Measurements from ENCODE around the gene ECT2.
"Not testable (repeated sequence)": the region's sequence is repeated elsewhere in the genome, so short reads cannot be mapped to it uniquely, and the experiment has no call there.

ECT2 gene

DNA sequence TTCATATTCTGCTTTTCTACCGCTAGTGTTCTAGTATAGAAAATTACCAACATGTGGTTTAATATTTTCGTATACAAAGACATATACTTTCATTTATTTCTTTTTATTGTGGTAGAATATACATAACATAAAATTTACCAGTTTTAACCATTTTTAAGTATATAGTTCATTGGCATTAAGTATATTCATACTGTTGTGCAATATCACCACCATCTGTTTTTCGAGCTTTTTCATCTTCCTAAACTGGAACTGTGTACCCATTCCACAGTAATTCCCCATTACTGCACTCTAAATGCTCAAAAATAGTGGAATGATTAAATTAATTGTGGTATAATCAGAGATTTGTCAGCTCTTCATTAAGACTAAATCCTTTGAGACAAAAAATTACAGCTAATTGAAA, 62.9 kb downstream of the ECT2 start:
- no peak for DNase-seq

DNA sequence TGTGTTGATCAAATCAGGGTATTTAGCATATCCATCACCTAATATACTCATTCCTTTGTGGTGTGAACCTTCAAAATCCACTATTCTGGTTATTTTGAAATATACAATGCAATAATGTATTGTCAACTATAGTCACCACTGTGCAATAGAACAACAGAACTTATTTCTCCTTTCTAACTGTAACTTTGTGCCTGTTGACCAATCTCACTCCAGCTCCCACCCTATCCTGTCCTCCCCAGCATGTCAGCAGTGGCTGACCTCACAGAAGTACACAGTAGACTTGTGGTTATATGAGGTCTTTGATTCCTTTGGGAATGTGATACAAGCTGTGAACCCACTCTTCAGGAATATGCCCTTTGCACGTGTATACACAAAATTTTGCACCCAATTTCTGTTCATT, 64.2 kb downstream of the ECT2 start:
- DNase-seq: no peak

DNA sequence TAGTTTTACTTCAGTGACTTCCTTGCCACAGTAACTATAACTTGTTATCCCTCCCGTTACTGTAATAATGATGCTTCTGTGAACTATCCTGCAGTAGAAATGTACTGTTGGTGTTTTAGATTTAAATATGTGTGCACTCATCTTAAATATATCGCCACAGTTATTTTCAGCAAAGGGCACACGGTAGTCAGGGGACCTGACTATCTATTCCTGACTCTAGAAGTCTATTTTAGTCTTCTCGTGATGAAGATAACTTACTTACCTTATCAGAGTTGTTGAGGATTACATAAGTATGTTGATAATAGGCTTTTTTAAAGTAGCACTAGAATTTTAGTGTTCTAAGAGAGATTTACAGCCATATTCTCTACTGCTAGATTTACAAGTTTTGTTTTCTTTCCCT, 65.3 kb downstream of the ECT2 start:
- no peak for DNase-seq

DNA sequence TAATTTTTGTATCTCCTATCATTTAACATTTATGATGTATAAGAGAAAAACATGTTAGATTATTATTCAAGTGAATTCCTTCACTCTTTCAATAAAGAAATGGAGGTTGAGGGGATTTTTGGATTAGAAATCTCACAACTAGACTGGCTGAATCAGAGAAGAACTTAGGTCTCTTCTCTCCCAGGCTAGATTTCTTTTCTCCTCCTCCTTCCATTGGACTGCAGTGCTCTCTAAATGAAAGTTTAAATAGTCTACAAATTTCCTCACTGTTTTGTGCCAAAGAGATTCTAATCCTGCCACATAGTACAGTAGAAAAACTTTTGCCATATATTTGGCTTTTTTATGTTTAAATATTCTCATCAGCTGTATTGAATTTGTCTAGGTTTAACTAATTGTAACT, 65.8 kb downstream of the ECT2 start:
- no peak for DNase-seq

DNA sequence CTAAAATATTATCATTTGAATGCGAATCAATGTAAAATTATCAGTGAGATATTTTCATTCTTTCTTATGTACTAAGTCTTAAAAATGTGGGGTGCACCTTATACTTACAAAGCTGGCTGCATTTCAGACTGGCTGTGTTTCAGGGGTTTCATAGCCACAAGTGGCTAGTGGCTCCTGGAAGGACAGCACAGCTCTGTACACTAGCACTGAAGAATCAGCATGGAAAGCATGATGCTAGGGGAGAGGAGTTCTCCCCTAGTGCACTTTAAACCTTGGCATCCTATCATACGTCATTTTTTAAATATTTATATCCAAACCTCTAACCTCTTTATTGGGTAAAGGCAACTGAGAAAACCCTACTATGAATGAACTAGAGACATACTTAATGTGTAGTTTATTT, 66.4 kb downstream of the ECT2 start:
- no peak for DNase-seq

DNA sequence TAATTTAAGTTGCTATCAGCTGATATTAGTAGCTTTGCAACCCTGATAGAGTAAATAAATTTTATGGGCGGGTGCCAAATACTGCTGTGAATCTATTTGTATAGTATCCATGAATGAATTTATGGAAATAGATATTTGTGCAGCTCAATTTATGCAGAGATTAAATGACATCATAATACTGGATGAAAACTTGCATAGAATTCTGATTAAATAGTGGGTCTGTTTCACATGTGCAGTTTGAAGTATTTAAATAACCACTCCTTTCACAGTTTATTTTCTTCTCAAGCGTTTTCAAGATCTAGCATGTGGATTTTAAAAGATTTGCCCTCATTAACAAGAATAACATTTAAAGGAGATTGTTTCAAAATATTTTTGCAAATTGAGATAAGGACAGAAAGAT, 70.0 kb downstream of the ECT2 start:
- DNase-seq: peak in 1 of 2 experiments; percentile 42

DNA sequence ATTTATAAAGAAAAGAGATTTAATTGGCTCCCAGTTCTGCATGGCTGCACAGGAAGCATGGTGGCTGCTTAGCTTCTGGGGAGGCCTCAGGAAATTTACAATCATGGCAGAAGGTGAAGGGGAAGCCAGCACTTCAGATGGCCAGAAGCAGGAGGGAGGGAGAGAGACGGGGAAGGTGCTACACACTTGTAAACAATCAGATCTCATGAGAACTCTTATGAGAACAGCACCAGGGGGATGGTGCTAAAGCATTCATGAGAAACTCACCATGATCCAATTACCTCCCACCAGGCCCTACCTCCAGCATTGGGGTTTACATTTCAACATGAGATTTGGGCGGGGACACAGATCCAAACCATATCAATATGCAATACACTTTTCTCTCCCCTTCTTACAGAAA, 73.7 kb downstream of the ECT2 start:
- no peak for DNase-seq

DNA sequence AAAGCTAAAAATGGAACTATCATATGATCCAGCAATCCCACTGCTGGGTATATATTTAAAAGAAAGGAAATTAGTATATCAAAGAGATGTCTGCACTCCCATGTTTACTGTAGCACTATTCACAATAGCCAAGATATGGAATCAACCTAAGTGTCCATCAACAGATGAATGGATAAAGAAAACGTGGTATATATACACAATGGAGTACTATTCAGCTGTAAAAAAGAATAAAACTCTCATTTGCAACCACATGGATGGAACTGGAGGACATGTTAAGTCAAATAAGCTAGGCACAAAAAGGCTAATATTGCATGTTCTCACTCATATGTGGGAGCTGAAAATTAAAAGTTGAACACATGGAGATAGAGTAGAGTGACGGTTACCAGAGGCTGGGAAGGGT, 76.7 kb downstream of the ECT2 start:
- not testable (repeated sequence) for DNase-seq

DNA sequence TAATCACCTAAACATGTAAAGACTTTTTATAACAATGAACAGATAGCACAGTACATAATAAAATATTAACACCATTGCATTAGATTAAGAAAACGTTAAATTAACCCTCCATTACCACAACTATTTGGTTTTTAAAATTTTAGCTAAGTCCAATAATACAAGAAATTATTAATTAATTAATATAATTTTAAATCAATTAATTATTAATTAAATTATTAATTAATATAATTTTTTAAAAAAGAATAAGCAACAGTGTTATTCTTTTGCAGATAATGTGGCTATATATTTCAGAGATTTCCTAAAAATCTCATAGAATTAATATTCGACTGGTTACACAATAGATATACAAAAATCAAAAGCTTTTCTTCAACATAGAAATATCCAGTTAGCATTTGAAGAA, 82.5 kb downstream of the ECT2 start:
- no peak for DNase-seq

DNA sequence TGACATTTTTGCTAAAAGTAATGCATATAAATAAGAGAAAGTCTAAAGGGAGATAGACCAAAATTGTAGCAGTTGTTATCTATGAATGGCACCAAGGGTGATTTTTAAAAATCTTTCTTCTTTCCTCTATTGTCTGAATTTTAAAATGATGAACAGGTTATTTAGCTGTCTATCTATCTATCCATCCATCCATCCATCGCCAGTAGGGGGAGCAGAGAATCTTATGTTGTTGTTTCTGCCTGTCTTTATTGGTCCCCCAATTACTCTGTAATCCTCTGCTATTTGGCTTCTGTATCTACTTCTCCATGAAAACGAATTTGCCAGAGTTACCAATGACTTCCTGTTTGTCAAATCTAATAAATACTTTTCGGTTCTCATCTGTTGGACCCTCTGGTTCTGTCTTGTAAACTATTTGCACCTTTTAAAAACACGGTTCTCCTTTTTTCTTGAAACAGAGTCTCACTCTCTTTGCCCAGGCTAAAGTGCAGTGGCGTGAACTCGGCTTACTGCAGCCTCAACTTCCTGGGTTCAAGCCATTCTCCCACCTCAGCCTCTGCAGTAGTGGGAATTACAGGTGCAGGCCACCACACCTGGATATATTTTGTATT, 86.0 kb downstream of the ECT2 start:
- DNase-seq: peak; percentile 51 to 78

DNA sequence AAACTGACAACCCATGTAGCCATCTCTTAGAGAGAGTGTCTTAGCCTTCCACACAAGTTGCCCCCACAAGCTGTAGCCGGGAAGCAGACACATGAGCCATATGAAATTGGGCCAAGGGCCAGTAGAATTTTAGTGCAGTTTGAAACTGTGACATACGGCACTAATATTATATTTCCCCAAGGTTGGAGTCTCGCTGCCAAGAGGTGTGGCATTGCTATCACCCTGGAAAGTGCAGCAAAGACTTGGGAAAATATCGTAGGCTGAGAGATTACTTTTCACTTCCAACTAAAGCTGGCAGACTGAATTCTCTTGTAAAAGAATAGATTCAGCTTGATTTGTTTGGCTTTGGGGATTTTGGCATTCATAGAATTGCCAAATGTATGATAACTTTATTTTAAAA, 89.2 kb downstream of the ECT2 start:
- DNase-seq: no peak

DNA sequence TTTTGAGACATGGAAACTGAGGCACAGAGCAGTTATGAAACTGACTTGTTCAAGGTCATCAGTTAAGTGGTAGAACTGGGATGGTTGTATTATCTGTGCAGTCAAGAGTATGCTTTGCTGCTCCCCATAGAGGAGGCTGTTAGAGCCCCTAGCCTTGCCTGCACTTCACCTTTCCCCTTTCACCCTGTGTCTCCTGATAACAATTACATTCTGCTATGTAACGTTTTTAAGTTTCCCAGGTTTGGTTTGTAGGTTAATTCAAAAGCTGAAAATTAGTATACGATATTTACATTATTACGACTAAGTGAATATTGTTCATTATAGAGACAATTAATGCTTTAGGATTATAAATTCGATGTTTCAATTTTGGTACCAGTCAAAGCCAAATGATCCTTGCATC, 89.9 kb downstream of the ECT2 start:
- DNase-seq: no peak

DNA sequence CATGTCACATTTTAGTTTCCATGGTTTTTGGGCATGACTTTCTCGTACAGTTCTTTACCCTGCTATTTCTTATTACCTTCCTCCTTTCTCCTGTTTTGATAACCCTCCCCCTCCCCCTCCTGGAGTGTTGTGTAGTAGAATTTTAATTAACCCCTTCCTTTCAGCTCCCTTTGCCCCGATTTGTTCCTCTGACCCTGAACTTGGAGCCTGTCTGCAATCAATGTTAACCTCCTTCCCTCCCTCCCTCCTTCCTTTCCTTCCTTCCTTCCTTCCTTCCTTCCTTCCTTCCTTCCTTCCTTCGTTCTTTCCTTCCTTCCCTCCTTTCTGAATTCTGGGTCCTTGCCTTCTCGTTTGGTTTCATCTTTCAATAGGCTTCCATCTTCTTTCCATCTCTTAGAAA, 90.4 kb downstream of the ECT2 start:
- no peak for DNase-seq

DNA sequence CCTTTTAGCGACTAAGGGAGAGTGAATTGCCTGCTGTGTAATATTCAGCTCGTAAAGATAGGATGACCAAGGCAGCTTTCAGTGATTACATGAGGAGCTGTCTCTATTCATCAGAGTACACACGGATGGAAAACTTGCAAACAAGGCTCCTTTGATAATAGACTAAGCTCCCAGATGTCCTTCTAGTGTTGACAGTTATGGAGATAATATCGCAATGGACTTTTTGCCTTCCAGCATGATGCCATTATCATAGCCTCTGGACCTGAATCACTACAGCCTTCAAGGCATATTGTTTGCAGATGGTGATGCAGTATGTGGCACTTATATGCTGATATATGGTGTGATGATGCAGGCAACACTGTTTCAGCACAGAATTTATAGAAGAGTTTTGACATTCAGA, 93.9 kb downstream of the ECT2 start:
- DNase-seq: no peak

DNA sequence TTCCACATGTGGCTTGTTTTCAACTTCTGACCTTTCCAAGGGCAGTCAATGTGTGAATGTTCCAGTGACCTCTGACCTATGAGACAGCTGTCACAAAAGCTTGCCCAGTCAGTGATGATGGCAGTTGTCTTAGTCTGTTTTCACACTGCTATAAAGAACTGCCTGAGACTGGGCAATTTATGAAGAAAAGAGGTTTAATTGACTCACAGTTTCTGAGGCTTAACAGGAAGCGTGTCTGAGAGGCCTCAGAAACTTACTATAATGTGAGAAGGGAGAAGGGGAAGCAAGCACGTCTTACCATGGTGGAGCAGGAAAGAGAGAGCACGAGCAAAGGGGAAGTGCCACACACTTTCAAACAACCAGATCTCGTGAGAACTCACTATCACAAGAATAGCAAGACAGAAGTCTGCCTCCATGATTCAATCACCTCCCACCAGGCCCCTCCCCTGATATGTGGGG, 95.6 kb downstream of the ECT2 start:
- DNase-seq: no peak

DNA sequence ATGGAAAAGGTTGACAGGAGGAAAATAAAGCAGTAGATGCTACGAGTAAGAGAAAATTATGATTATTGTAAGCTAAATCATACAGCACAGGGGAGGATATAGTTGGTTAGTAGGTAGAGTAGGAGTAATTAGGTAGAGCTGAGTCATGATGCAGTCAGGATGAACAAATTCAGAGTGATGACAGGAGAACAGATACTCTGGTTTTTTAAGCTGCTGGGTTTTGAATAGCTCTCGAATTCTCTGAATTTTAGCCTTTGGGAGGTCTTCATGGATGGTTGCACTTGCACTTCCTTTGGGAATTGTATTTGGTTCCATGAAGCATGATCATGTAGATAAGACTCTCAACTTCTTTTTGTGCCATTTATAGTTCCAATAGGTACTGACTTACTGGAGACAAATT, 96.2 kb downstream of the ECT2 start:
- no peak for DNase-seq

DNA sequence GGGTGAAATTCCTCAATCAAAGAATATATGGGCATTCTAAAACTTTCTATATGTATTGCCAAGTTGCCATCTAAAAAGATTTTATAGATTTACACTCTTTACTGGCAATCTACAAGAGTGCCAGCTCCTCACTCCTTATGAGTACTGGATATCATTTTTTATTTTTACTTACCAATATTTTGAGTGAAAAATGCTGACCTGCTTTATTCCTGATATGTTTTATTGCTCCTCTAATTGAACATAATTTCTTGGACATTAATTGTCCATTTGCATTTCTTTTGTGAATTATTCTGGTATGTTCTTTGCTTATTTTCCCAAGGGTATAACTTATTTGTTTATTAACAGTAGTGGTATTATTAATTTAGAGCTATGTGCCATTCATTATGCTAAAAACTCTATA, 96.8 kb downstream of the ECT2 start:
- no peak for DNase-seq

DNA sequence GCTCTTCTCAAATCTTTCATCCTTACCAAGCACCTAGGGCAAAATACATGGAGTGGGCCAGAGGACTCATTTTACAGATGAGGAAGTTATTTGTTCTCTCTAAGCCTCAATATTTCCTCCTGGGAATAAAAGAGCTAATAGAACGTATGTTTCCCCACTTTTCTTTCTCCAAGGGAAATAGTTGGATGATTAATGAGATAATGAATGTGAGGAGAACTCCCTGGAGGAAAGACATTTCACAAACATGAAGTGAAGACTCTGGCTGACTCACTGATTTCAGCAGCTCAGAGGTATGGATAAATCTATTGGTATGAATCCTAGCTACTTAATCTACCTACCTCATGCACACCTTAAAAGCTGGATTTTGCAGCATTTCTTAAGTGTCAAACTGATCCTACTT, 98.4 kb downstream of the ECT2 start:
- no peak for DNase-seq

DNA sequence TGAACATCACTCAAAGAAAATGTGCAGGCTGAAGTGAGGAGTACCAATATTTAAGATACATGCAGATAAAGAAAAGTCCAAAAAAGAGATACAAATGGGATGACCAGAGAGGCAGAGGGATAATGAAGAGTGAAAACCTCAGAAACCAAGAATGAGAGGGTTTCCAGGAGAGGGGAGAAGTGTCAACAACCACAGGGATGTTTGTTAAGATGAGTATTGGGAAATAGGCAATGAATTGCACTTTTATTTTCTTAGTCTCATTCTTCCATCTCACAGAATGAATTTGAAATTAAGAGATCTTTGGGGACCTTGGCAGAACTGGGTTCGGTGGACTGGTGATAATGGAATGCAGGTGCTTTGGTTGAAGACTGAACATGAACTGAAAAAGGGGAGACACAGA, 102.5 kb downstream of the ECT2 start:
- no peak for DNase-seq

DNA sequence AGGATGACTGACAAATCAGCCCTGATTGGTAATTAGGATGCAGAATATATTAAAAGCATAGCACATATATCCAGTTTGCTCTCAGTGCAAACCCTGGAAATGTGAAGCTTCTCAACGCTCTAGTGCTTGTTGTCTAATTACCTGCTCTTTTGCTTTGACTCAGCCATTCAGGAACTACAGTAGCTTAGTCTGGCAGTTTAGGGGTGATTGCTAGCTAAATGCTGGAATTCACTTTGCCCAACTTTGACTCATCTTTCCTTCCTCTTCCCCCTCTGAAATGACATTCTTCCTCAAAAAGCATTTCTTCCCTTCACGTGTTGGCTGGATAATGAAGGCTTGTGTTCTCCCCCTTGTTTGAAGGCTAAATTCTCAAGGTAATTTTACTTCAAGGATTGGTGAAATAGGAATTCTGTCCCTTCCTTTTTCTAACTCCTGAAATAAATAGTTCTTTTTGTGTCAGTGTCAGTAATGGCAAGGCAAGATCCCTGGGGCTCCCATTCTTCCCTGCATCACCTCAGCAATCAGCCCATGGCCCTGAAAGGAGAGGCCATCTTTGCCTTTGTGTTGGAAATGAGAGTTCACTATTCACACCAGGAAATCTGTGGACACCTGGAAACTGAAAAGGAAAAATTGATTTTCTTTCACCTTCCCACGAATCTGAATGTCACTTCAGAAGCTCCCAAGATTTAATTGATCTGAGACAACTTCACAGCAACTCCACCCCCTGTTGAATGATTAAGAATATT, 103.6 kb downstream of the ECT2 start:
- DNase-seq: no peak

DNA sequence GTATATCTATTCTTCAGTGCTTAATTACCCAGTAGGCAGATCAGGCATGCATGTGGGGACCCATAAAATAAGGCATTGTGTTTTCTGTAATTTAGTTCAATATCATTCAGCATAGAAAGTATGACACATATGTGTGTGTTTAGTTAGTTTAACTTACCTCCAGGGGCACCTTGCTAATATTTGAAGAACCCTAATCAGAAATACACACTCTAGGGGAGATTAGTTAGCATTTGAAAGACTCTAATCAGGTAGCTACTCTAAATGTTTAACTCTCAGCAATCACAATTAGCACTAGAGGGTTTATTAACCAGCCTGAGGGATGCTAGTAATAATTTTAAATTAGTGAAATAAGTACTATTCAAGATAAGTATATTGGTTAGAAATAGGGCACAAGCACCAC, 104.5 kb downstream of the ECT2 start:
- DNase-seq: no peak

DNA sequence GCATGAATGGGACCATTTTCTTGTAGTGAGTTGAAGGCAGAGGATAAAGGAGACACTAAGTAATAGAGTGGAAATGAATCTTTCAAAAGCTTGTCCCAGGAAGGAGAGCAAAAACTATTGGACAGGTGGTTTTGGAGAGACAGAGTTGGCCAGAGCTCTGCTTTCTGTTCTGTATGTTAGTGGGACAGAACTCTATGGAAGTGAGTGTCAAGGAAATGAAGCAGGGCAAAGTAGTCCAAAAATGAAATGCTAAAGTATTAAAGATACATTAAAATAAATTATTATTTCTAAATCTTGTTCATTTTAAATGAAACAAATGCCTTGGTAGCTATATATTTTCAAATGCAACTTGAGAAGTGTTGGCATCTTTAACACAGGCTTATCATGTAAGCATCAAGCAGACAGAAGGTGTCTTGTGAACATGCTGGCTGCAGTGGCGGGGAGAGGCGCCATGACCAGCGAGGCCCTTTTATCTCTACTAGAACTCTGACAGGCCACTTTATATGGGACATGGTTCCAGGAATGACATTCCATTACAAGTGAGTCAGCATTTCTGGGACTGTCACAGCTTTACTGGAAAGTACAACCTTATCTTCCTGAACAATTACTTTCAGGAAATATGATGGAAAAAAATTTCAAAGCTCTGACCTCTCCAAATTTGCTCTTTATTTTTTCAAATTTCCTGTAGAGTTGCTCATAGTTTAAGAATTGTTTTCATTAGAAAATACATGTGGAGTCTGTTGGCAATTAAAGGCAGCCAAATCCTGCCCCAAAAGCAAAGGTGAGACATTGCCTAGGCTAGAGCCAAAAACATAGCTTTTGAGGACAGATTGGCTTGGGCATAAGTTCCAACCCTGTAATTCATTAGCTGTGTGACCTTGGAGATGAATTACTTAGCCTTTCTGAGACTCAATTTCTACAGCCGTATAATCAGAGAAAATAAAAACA, 106.5 kb downstream of the ECT2 start:
- no peak for DNase-seq

DNA sequence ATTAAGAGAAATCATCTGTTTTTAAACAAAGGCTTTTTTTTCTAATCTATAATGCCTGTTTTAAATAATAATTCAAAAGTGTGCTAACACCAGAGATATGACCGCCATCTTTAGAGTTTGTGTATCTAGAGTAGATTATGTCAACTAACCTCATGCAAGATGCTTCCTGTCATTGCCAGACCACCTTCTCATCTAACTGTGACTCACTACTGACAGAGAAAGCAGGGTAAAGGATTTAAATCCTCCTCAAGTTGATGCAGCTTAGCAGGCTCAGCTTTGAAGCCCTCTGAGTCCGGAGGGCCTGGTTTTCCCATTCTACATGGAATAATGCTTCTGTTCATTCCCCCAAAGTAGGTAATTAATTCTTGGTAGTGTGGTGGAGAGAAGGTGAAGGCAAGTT, 108.5 kb downstream of the ECT2 start:
- DNase-seq: no peak
